Right cardiac atrium (tissue), 5 donors: ENCODE data around the gene FOXD1. TPM values are rescaled to one million over a fixed set of nuclear protein-coding genes. Genes with fewer than 3 reads are reported as not detected.
"Not testable (repeated sequence)": the region's sequence is repeated elsewhere in the genome, so short reads cannot be mapped to it uniquely, and the experiment has no call there.

ENCODE experiments used
- ATAC-seq, 2 donors: fragments of 200-7000 bp; cut with Tn5 transposase; one replicate each; pipeline versions ENCODE4 v1.8.0 to v1.9.1; 2020; ENCODE audit warnings: moderate library complexity in 2 of 2, mild to moderate bottlenecking in 1 of 2
- DNase-seq, 3 donors: peaks; one replicate each; pipeline ENCODE4 v3.0.0-alpha.2; 2020
- H3K27ac ChIP-seq: one replicate; pipeline ENCODE4 v1.5.1; 2013; ENCODE audit warnings: mild to moderate bottlenecking, low read length, control low read depth, moderate library complexity
- H3K27me3 ChIP-seq: one replicate; pipeline ENCODE4 v1.6.1; 2013; ENCODE audit not compliant: control insufficient read depth, insufficient read depth
- H3K4me1 ChIP-seq: one replicate; pipeline ENCODE4 v1.6.1; 2013; ENCODE audit warnings: low read length; ENCODE audit not compliant: control insufficient read depth, insufficient read depth
- H3K4me3 ChIP-seq: one replicate; pipeline ENCODE4 v1.5.1; 2013; ENCODE audit warnings: low read length, control low read depth
- H3K9me3 ChIP-seq: one replicate; pipeline ENCODE4 v1.6.1; 2013; ENCODE audit warnings: low read length; ENCODE audit not compliant: control insufficient read depth
- WGBS: extraction: QIAGEN DNeasy Blood & Tissue Kit; methylation state at CpG from one replicate; pipeline ENCODE4 v1.1.7; 2013; 5-methylcytosine and 5-hydroxymethylcytosine counted together
- intact Hi-C, 4 donors: fragments of 100-400 bp; cut with DNase I; formaldehyde crosslinking; loops; one replicate each; pipeline versions ENCODE4 v1.11.0 to v1.14.0; 2022 to 2023
- polyA plus RNA-seq: library from polyadenylated mRNA; stranded (reverse); fragments of 200-250 nt; gene quantifications from one replicate; pipeline ENCODE4 v1.2.3, GENCODE V29; 2013
- total RNA-seq, 4 donors: library from RNA; stranded (reverse); fragmentation: NEBNext Ultra II Directional; extraction: Animal tissue kit (Norgen Biotek cat#: 25700); gene quantifications; one replicate each; pipeline ENCODE4 v1.2.1, GENCODE V29; 2021
- donor health status: healthy with polysubstance abuse.
- donor health status: DM: no; HTN: yes; CAD: no.
- donor health status: DM: no; HTN: no; CAD: no.
- donor health status: DM: no; HTN: yes; CAD: no; lungs with severe emphysema.
- donor health status: DM: yes; HTN: yes; CAD: no.

FOXD1 gene
- total and polyA plus RNA-seq, 5 donors: 0.14 TPM; not detected in 4

DNA sequence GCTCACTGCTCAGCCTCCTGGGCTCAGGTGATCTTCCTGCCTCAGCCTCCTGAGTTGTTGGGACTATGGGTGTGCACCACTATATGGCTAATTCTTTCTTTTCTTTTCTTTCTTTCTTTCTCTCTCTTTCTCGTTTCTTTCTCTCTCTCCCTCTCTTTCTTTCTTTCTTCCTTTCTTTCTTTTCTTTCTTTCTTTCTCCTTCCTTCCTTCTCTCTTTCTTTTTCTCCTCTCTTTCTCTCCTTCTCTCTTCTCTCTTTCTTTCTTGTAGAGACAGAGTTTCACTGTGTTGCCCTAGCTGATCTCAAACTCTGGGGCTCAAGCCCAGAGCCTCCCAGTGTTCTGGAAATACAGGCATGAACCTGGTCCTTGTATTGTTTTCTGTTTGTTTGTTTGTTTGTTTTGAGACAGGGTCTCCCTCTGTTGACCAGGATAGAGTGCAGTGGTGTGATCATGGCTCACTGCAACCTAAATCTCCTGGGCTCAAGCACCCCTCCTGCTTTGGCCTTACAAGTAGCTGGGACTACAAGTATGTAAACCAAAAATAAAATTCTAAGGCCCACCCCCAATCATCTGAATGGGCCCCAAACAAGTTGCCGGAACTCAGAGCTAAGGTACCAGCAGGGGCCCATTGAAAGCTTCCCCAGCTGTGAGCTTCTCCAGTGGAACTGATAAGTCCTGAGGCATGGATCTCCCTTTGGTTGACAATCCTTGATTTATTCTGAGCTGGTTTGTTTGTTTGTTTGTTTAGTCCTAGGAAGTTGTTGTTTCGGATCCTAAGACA lies 37.7 kb upstream of the FOXD1 start:
- H3K27ac ChIP-seq: no peak overlapping the region
- intact Hi-C loops: no loop called here
- DNase-seq: no peak
- no peaks in the 10 kb centered on the region for H3K27me3 ChIP-seq
- no peak overlapping the region for H3K4me3 ChIP-seq
- 45% methylated on average over 3 of the region's 3 CpGs for WGBS
- no peaks in the 10 kb centered on the region for H3K4me1 ChIP-seq
- no peaks in the 10 kb centered on the region for H3K9me3 ChIP-seq
- ATAC-seq: no peak

DNA sequence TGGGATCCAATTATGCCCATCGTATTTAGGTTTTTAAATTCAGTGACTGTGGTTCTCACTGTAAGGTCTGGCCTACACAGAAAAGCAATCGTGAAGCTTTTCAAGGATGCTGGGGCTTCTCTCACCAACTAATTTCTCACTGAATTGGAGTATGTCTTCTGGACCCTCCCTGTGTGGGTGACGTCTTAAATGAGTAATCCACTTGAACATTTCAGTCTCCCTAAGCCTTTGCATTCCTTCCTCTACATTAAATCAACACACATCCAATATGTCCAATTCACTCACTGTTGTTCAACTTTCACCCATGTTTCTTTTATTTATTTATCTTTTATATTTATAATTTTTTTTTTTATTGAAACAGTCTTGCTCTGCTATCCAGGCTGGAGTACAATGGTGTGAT lies 37.1 kb upstream of the FOXD1 start:
- DNase-seq: no peak
- Histone ChIP-seq H3K4me1 (no peaks in the 10 kb centered on the region), H3K27ac (no peak overlapping the region), H3K9me3 (no peaks in the 10 kb centered on the region), H3K4me3 (no peak overlapping the region), H3K27me3 (no peaks in the 10 kb centered on the region)
- ATAC-seq: no peak
- intact Hi-C loops: no loop called here
- 83% methylated on average over 3 of the region's 3 CpGs for WGBS

DNA sequence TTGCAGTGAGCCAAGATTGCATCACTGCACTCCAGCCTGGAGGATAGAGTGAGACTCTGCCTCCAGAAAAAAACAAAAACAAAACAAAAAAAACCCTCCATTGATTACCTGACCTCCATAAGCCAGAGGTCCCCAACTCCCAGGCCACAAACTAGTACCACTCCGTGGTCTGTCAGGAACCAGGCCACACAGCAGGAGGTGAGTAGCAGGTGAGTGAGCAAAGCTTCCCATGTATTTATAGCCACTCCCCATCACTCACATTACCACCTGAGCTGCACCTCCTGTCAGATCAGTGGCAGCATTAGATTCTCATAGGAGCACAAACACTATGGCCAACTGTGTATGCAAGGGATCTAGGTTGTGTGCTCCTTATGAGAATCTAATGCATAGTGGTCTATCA lies 35.9 kb upstream of the FOXD1 start:
- 86% methylated on average over 1 of the region's 1 CpG for WGBS
- ATAC-seq: no peak
- no peak for DNase-seq
- Histone ChIP-seq H3K9me3 (no peaks in the 10 kb centered on the region), H3K4me3 (no peak overlapping the region), H3K27me3 (no peaks in the 10 kb centered on the region), H3K27ac (no peak overlapping the region), H3K4me1 (no peaks in the 10 kb centered on the region)
- intact Hi-C loops: no loop called here

DNA sequence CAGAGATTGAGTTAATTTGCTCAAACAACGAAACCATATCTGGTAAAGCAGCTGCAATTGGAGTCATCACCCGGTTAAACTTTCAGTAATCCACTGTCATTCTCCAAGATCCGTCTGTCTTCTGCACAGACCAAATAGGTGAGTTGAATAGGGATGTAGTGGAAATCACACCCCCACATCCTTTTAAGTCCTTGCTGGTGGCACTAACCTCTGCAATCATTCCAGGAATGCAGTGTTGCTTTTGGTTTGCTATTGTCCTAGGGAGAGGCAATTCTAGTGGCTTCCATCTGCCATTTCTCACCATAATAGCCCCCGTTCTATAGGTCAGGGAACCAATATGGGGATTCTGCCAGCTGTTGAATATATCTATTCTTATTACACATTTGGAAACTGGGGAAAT lies 35.1 kb upstream of the FOXD1 start:
- no peak overlapping the region for H3K27ac ChIP-seq
- DNase-seq: no peak
- no peaks in the 10 kb centered on the region for H3K4me1 ChIP-seq
- no peak for ATAC-seq
- H3K9me3 ChIP-seq: no peaks in the 10 kb centered on the region
- H3K27me3 ChIP-seq: no peaks in the 10 kb centered on the region
- intact Hi-C loops: no loop called here
- WGBS: 78% methylated on average over 4 of the region's 4 CpGs
- no peak overlapping the region for H3K4me3 ChIP-seq

GRCh38 chr5:73482383-73483136 lies 34.0 kb upstream of the FOXD1 start:
- intact Hi-C loops: no loop called here
- ATAC-seq (no peak), DNase-seq (no peak)
- Histone ChIP-seq H3K9me3 (no peaks in the 10 kb centered on the region), H3K4me1 (no peaks in the 10 kb centered on the region), H3K4me3 (no peak overlapping the region), H3K27me3 (no peaks in the 10 kb centered on the region), H3K27ac (no peak overlapping the region)
- WGBS: 75% methylated on average over 4 of the region's 4 CpGs

- Histone ChIP-seq H3K4me3 (no peak overlapping the region), H3K4me1 (no peaks in the 10 kb centered on the region), H3K27me3 (no peaks in the 10 kb centered on the region), H3K27ac (no peak overlapping the region), H3K9me3 (no peaks in the 10 kb centered on the region)
- intact Hi-C loops: no loop called here
- 86% methylated on average over 1 of the region's 1 CpG for WGBS
- DNase-seq (no peak), ATAC-seq (no peak)
These were observed 31.9 kb upstream of the FOXD1 start for GRCh38 chr5:73480500-73480899.

GRCh38 chr5:73472116-73472515 lies 23.5 kb upstream of the FOXD1 start:
- H3K9me3 ChIP-seq: no peaks in the 10 kb centered on the region
- intact Hi-C loops: no loop called here
- no peak overlapping the region for H3K27ac ChIP-seq
- no peaks in the 10 kb centered on the region for H3K27me3 ChIP-seq
- H3K4me3 ChIP-seq: no peak overlapping the region
- H3K4me1 ChIP-seq: no peaks in the 10 kb centered on the region
- DNase-seq (no peak), ATAC-seq (no peak)
- 59% methylated on average over 3 of the region's 3 CpGs for WGBS

DNA sequence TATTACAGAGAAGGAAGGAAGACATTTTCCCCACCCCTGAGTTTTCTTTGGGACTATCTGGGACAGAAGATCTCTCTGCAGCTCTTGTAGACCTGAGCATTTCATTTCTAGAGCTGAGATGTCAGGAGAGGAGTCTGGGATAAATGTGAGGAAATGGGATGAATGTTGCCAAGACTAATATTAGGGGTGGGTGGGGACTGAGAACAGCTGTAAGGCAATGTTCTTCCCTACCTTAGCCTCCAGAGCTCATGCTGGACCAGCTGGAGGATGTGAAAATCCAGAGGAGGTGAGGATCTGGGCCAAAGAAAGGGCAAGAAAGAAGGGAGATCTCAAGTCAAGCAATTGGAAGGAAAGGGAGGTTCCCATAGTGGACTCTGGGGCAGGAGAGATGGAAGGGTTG lies 23.1 kb upstream of the FOXD1 start:
- Histone ChIP-seq H3K27ac (no peak overlapping the region), H3K4me3 (no peak overlapping the region), H3K27me3 (no peaks in the 10 kb centered on the region), H3K4me1 (no peaks in the 10 kb centered on the region), H3K9me3 (no peaks in the 10 kb centered on the region)
- no peak for DNase-seq
- intact Hi-C loops: no loop called here
- peak in 1 of 2 donors; percentile 46 for ATAC-seq

- ATAC-seq: no peak
- H3K4me3 ChIP-seq: no peak overlapping the region
- no peaks in the 10 kb centered on the region for H3K4me1 ChIP-seq
- H3K27ac ChIP-seq: no peak overlapping the region
- 95% methylated on average over 8 of the region's 8 CpGs for WGBS
- H3K9me3 ChIP-seq: no peaks in the 10 kb centered on the region
- DNase-seq: no peak
- no peaks in the 10 kb centered on the region for H3K27me3 ChIP-seq
- intact Hi-C loops: no loop called here
These were observed 21.3 kb upstream of the FOXD1 start for GRCh38 chr5:73469878-73470277.

GRCh38 chr5:73468638-73469037 lies 20.1 kb upstream of the FOXD1 start:
- 82% methylated on average over 3 of the region's 3 CpGs for WGBS

GRCh38 chr5:73464016-73464745 lies 15.6 kb upstream of the FOXD1 start:
- Histone ChIP-seq H3K27me3 (no peaks in the 10 kb centered on the region), H3K27ac (no peak overlapping the region), H3K9me3 (no peaks in the 10 kb centered on the region), H3K4me1 (no peaks in the 10 kb centered on the region), H3K4me3 (no peak overlapping the region)
- intact Hi-C loops: no loop called here
- 37% methylated on average over 7 of the region's 7 CpGs for WGBS
- DNase-seq: peak in 2 of 3 donors; percentile 35 to 46
- ATAC-seq: peak; percentile 88 to 95

More at GRCh38 chr5:73468638-73469037, 20.1 kb upstream of the FOXD1 start:
- H3K4me1 ChIP-seq, DNase-seq, H3K9me3 ChIP-seq, ATAC-seq, H3K27ac ChIP-seq, H3K4me3 ChIP-seq, intact Hi-C loops, H3K27me3 ChIP-seq: not testable (repeated sequence)
